NK-92 (cell line): Measurements from ENCODE around the gene ZNF44.
"Not testable (repeated sequence)": the region's sequence is repeated elsewhere in the genome, so short reads cannot be mapped to it uniquely, and the experiment has no call there.

Experiments
- DNase-seq: peaks from one replicate; lab custom pipeline; 2025; ENCODE audit not compliant: unreplicated experiment; lab: John Stamatoyannopoulos, UW

Gene ZNF44

DNA sequence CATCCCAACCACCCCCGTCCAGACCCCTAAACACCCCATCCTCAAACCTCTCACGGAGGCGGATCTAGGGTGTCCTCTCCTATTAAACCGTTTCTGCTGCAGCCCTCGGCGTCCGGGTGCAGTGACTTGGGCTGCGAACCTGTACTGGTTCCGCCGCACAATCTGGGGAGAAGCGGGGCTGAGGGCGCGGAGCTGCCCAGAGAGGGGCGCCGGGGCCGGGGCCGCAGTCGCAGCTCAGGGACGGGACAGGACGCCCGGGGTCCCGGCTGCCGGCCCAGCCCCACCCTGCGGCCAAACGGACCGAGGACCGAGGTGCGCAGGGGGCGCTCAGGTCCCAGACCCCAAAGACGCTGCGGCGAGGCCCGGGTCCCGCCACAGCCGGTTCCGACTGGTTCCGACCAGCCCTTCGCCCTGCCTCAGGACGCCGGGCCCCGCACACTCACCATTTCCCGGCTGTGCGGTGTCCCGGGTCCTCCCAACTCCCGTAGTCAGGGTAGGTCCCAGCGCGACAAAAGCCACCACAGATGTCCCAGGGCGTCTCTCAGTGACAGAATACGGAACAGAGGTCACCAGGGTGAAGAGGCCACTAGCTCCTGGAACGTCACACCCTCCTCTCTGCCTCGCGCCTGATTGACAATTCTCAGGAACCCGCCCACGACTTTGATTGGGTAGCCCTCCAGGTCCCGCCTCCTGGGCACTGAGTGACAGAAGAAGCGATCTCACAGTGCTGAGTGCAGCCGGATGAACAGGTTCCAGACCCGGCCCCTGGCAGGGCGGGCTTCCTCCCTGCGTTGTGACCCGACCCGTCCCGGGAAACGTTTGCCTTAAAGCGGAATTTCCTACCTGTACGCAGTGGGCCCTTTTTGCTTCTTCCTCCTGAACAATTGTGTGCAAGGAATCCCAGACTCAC lies at the start of gene ZNF44:
Gene ZNF44, minus strand, starts transcription at position 635 of the 910 bp plus-strand sequence. Its CDS starts 189 bp downstream, at position 446.
- peak; percentile 78 for DNase-seq

DNA sequence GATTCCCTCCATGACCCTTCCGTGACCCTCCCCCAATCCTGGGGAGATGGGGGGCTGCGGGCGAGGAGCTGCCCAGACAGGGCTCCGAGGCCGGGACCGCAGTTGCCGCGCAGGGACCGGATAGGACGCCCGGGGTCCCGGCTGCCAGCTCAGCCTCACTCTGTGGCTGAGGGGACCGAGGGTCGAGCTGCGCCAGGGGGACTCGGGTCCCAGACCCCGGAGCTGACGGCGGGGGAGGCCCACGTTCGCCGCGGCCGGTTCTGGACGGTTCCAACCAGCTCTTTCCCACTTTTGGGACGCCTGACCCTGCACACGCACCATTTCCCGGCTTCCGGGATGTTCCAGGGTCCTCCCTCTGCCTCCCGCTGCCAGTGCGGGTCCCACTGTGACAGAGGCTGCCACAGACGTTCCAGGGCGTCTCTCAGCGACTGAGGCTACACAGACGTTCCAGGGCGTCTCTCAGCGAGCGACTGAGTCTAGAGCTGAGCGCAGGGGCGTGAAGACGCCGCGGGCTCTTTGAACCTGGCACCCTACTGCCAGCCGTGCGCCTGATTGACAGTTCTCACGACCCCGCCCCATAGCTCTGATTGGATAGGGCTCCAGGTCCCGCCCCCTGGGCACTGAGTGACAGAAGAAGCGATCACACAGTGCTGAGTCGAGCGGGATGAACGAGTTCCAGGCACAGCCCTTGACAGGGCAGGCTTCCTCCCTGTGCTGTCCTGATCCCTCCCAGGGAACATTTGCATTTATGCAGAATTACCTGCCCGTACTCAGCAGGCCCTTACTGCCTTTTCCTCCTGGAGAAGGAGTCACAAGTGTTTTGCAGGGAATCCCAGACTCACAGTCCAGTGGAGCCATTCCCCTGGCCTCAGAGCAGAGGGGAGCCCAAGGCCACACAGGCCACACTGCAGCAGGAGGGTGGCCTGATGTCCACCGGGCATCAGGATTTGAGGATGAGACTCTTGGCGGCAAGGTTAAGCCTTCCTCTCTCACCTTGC lies 38.8 kb upstream of the ZNF44 start, which contains the start of gene ZNF563:
Gene ZNF563, minus strand, starts transcription at position 472 of the 998 bp plus-strand sequence. Its CDS starts 151 bp downstream, at position 321.
- DNase-seq = peak; percentile 65

DNA sequence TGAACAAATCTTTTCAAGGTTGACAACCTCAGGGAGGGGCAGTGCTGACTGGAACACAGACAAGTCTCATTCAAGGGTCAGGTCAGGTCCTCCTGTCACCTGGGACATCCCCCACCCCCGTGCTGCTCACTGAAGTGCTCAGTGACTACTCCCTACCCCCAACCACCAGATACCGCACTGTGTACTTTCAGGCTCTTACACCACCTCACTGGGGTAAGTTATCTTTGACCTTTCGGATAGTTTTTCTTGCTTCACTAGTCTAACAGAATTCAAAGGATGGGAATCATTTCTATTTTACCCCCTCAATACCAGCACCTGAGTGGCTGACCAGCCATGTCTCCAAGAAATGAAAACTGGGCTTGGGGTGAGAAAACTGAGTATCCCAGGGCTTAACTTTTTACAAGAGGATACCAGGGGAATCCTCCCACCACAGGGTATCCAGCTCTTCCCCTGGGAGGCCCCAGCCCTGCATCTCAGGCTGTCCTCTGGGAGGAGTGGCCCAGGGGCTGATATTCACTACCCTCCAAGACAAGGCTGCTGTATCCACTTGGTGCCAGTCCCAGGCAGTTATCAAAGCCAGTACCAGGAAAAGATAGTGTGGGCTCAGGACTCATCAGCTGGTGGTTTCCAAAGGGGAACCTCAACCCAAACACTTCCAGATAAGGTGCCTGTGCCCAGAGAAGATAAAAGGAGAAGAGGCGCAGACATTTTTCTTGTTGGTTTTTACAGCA lies 36.7 kb upstream of the ZNF44 start:
- no peak for DNase-seq

- DNase-seq = no peak
Measured at GRCh38 chr19:12330340-12330739, 35.7 kb upstream of the ZNF44 start.

GRCh38 chr19:12325690-12326089 lies 31.0 kb upstream of the ZNF44 start:
- no peak for DNase-seq

DNA sequence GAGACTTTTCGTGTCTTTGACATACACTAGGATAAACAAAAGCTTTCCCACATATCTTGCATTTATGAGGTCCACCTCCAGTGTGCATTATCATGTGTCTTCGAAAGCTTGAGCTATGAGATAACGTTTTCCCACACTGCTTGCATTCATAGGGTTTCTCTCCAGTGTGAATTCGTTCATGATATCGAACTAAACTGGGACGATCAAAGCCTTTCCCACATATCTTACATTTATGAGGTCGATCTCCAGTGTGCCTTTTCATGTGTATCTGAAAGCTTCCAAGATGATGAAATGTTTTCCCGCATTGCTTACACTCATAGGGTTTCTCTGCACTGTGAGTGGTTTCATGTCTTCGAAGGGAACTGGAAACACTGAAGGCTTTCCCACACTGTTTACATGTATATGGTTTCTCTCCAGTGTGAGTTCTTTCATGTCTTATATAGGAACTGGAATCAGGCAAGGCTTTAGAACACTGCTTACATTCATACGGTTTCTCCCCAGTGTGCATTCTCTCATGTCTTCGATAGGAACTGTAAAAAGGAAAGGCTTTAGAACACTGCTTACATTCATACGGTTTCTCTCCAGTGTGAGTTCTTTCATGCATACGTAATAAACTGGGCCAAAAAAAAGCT lies 24.2 kb upstream of the ZNF44 start:
- DNase-seq = no peak

DNA sequence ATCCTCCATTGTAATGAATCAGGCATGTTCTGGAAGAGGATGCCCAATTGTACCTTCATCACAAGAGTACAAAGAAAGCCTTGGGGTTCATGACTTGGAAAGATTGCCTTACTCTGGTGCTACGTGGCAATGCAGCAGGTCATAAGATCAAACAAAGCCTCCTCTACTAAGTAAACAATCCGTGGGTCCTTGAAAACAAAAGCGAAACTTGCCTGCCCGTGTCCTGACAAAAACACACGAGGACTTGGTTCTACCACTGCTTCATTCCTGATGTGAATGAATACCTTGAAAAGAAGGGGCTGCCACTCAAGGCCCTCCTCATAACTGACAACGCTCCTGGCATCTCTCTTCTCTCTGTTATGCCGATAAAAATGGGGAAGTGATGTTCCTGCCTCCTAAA lies 19.9 kb upstream of the ZNF44 start:
- no peak for DNase-seq

DNA sequence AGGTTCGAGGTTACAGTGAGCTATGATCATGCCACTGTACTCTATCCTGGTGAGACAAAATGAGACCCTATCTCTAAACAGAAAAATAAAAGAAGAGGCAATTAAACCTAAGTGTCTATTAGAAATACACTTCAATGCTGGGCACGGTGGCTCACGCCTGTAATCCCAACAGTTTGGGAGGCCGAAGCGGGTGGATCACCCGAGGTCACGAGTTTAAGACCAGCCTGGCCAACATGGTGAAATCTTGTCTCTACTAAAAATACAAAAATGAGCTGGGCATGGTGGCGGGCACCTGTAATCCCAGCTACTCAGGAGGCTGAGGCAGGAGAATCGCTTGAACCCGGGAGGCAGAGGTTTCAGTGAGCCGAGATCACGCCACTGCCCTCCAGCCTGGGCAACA lies 14.2 kb upstream of the ZNF44 start:
- DNase-seq = not testable (repeated sequence)

DNA sequence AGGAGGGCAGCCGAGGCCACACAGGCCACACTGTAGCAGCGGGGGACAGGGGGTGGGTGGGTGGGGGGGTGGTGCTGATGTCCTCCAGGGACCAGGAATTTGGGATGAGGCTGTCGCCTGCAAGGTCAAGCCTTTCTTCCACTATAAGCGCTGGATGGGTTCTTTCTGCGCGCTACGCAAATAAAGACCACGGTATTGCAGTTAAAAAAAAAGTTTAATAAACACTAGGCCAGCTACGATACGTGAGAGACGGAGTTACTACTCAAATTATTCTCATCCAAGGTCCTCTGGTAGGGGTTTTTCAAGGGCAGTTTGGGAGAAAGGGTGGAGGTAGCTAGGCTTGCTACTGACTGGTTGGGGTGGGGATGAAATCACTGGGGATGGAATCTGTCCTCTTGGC lies 508 bp upstream of the ZNF44 start:
- no peak for DNase-seq

- no peak for DNase-seq
Measured at GRCh38 chr19:12293777-12294248, 870 bp downstream of the ZNF44 start.

- no peak for DNase-seq
Measured at GRCh38 chr19:12289790-12290065, 5.0 kb downstream of the ZNF44 start.

DNA sequence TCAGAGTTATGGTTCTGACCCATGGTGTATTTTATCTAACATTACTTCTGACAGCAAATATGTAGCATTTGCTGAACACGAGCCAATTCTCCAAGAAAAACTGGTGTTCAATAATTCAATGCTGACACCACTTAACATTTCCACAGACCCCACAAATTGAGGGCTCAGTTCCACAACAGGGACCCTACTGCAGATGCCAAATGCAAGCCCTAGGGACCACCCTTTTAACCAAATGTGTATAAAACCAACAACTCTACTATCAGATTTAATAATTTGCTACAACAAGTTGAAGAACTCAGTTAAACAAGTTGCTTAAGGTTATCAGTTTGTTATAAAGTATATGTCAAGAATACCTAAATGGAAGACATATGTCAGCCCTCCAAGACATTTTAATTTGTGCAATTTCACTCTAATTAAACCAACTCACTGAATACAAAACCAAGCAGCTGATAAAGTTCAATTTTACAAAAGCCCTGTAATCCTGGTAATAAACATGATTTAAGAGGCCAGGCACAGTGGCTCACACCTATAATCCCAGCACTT lies 6.7 kb downstream of the ZNF44 start:
- no peak for DNase-seq

DNA sequence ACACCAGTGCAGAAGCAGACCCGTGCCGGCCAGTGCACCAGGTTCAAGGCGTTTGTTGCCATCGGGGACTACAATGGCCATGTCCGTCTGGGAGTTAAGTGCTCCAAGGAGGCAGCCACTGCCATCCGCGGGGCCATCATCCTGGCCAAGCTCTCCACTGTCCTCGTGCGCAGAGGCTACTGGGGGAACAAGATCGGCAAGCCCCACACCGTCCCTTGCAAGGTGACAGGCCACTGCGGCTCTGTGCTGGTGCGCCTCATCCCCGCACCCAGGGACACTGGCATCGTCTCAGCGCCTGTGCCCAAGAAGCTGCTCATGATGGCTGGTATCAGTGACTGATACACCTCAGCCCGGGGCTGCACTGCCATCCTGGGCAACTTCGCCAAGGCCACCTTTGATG lies 10.1 kb downstream of the ZNF44 start:
- no peak for DNase-seq

- DNase-seq = no peak
Measured at GRCh38 chr19:12284226-12284625, 10.5 kb downstream of the ZNF44 start.

DNA sequence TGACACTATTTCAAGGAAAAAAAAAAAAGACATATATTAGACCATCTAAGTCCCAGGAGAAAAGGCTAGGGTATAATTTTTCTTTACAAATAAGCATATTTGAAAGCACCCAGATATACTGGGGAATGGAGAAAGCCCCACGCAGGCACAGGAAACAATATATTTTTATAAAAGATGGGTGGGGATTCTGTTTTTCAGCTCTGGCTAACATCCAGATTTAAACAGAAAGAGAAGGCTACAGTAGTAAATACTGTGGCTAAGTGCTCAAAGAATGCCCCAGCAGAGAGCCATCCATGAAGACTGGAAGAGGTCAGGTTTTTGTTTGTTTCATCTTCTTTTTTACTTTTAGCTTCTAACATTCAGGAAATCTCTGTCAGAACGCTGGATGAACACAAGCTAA lies 16.0 kb downstream of the ZNF44 start:
- no peak for DNase-seq

DNA sequence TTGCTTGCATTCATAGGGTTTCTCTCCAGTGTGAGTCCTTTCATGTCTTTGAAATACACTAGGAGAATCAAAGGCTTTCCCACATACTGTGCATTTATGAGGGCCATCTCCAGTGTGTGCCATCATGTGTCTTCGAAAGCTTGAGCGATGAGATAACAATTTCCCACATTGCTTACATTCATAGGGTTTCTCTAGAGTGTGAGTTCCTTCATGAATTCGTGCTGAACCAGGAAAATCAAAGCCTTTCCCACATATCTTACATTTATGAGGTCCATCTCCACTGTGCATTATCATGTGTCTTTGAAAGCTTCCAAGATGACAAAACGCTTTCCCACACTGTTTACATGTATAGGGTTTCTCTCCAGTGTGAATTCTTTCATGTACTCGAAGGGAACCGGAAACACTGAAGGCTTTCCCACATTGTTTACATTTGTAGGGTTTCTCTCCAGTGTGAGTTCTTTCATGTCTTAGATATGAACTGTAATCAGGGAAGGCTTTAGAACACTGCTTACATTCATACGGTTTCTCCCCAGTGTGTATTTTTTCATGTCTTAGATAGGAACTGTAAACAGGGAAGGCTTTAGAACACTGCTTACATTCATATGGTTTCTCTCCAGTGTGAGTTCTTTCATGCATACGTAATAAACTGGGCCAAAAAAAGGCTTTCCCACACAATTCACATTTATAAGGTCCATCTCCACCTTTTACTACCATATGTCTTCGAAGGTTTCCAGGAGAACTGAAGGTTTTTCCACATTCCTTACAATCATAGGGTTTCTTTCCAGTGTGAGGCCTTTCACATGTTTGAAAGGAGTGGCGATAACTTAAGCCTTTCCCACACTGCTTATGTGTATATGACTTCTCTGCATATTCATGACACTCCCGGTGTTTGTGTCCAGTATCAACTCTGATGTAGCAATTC lies 21.4 kb downstream of the ZNF44 start:
- no peak for DNase-seq

DNA sequence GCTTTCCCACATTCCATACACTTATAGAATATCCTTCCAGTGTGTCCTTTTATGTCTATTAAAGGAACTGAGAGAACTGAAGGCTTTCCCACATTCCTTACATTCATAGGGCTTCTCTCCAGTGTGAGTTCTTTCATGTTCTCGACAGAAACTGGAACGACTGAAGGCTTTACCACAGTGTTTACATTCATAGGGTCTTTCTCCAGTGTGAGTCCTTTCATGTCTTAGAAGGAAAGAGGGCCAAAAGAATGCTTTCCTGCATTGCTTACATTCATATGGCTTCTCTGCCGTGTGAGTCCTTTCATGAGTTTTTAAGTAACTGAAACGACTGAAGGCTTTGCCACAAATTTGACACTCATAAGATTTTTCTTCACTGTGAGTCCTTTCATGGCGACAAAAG lies 22.3 kb downstream of the ZNF44 start:
- DNase-seq = no peak

DNA sequence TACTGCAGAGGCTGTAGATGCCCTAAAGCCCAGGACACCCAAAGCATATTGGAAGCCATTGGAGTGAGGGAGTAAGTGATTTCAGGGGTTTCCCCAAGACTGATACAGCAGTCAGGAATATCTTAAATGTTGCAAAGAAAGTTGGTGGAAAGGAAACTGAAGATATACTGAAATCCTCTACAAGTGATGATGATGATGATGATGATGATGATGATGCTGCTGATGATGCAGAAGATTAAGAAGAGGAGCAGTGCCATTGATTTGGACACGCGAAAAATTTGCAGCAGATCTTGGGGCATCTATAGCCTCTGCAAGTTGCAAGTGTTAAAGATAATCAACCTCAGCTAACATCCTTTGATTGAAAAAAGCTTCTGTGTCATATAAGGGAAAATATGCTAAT lies 23.8 kb downstream of the ZNF44 start:
- no peak for DNase-seq
